Measurements from ENCODE around the gene PGPEP1.
A peak's percentile ranks its signal among the peaks of the same experiment; 100 is the strongest.
"Not testable (repeated sequence)": the region's sequence is repeated elsewhere in the genome, so short reads cannot be mapped to it uniquely, and the experiment has no call there.

Gene PGPEP1

DNA sequence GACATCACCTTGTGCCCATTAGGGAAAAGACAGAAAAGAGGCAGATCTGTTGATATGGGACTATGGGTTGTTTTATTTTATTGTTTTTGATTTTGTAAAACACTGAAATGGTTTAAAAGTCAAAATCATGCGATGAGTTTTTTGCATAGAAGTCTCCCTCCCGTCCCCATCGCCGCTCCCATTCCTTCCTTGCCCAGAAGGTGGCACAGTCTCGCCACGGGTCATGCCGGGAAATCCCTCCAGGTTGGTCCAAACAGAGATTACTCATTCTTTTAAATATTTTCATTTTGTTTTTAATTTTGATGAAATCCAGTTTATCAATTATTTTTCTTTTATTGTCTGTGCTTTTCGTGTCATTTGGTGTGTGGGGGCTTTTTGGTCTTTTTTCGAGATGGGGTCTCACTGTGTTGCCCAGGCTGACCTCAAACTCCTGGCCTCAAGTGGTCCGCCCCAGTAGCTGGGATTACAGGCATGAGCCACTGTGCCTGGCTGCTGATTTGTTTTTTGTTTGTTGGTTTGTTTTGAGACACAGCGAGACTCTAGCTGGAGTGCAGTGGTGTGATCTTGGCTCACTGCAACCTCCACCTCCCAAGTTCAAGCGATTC, 9.2 kb downstream of the PGPEP1 start:
- H3K4me3 ChIP-seq (ENCODE audit: low read depth, low read length): no peak overlapping the region
- DNase-seq (ENCODE audit: low read depth): peak; percentile 77
- TF ChIP-seq CTCF (conservative IDR thresholded peaks at IDR 0.05; ENCODE audit: low read depth, low read length): peak; percentile 93

GRCh38 chr19:18350490-18350889, 10.1 kb downstream of the PGPEP1 start:
- H3K4me3 ChIP-seq (ENCODE audit: low read depth, low read length): no peak overlapping the region
- no peak for DNase-seq (ENCODE audit: low read depth)
- TF ChIP-seq CTCF (conservative IDR thresholded peaks at IDR 0.05; ENCODE audit: low read depth, low read length): no peak

DNA sequence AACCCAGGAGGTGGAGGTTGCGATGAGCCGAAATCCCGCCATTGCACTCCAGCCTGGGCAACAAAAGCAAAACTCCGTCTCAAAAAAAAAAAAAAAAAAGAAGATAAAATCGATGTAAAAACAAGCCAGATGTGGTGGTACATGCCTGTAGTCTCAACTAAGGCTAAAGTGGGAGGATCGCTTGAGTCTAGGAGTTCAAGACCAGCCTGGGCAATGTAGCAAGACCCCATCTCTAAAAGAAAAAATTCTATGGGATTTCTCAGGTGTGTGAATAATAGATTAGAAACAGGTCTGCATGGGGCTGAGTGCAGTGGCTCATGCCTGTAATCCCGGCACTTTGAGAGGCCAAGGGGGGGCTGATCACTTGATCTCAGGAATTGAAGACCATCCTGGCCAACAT, 11.1 kb downstream of the PGPEP1 start:
- DNase-seq (ENCODE audit: low read depth): no peak
- no peak overlapping the region for H3K4me3 ChIP-seq (ENCODE audit: low read depth, low read length)
- no peak for TF ChIP-seq CTCF (conservative IDR thresholded peaks at IDR 0.05; ENCODE audit: low read depth, low read length)

DNA sequence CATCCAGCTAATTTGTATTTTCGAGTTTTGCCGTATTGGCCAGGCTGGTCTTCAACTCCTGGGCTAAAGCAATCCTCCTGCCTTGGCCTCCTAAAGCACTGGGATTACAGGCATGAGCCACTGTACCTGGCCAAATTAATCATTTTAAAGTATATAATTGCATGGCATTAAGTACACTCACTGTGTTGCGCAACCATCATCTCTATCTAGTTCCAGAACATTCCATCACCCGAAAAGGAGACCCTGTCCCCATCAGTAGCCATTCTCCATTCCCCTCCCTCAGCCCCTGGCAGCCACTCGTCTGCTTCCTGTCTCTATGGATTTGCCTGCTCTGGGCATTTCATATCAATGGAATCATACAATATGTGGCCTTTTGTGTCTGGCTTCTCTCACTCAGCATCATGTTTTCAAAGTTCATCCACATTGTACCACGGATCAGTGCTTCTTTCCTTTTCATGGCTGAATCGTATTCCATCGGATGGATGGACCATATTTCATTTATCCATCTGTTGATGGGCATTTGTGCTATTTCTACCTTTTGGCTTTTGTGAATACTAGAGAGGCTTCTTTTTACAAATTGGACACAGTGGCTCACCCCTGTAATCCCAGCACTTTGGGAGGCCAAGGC, 13.1 kb downstream of the PGPEP1 start:
- no peak for TF ChIP-seq CTCF (conservative IDR thresholded peaks at IDR 0.05; ENCODE audit: low read depth, low read length)
- no peak for DNase-seq (ENCODE audit: low read depth)
- H3K4me3 ChIP-seq (ENCODE audit: low read depth, low read length): no peak overlapping the region

DNA sequence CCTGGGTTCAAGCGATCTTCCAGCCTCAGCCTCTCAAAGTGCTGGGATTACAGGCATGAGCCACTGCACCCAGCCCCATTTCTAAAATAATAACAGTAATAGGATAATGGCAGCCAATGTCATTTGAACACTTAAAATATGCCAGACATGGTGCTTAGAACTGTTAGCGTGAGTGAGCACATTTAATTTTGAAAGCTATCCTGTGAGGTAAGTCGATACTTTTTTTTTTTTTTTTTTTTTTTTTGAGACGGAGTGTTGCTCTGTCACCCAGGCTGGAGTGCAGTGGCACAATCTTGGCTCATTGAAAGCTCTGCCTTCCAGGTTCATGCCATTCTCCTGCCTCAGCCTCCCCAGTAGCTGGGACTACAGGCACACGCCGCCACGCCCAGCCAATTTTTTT, 14.3 kb downstream of the PGPEP1 start:
- not testable (repeated sequence) for H3K4me3 ChIP-seq (ENCODE audit: low read depth, low read length); DNase-seq (ENCODE audit: low read depth)

- no peak for DNase-seq (ENCODE audit: low read depth)
- TF ChIP-seq CTCF (conservative IDR thresholded peaks at IDR 0.05; ENCODE audit: low read depth, low read length): no peak
- no peak overlapping the region for H3K4me3 ChIP-seq (ENCODE audit: low read depth, low read length)
Observed at GRCh38 chr19:18357041-18357440, 16.6 kb downstream of the PGPEP1 start.

DNA sequence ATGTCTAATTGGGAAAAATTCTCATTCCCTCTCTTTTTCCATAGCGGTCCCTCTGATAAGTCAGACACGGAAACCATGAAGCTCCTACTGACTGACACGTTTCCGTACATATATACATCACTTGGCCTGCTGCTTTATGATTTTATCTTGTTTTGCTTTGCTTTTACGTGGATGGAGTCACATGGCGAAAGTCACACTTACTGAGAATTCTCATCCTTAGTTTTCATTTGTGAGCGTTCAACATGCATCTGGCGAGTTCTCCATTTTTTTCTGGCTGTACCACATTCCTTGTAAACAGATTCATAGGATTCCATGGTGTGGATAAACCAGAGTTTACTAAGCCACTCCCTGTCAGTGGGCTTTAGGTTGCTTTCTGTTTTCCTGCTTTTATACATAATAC, 21.2 kb downstream of the PGPEP1 start:
- DNase-seq (ENCODE audit: low read depth): no peak
- no peak overlapping the region for H3K4me3 ChIP-seq (ENCODE audit: low read depth, low read length)
- no peak for TF ChIP-seq CTCF (conservative IDR thresholded peaks at IDR 0.05; ENCODE audit: low read depth, low read length)

Measured in choroid plexus epithelial cell (primary cell).